SK-N-MC (cell line): Measurements from ENCODE around the gene MYO5A.

ENCODE experiments used
- EZH2 ChIP-seq: fragments of 200-600 bp; sonication (generic); IDR thresholded peaks from one replicate; pipeline ENCODE4 v1.6.1; 2017; ENCODE audit warnings: antibody characterized with exemption
- FOXP2 ChIP-seq: optimal IDR thresholded peaks from 2 replicates; pipeline ENCODE3; 2011; ENCODE audit warnings: mild to moderate bottlenecking, moderate library complexity; ENCODE audit not compliant: insufficient read depth; ENCODE audit errors: extremely low read length, control extremely low read depth
- POLR2AphosphoS5 ChIP-seq: IDR thresholded peaks from 2 replicates; pipeline ENCODE4 v1.6.1; 2012; ENCODE audit warnings: mild to moderate bottlenecking, low read depth, low read length, borderline replicate concordance

DNA sequence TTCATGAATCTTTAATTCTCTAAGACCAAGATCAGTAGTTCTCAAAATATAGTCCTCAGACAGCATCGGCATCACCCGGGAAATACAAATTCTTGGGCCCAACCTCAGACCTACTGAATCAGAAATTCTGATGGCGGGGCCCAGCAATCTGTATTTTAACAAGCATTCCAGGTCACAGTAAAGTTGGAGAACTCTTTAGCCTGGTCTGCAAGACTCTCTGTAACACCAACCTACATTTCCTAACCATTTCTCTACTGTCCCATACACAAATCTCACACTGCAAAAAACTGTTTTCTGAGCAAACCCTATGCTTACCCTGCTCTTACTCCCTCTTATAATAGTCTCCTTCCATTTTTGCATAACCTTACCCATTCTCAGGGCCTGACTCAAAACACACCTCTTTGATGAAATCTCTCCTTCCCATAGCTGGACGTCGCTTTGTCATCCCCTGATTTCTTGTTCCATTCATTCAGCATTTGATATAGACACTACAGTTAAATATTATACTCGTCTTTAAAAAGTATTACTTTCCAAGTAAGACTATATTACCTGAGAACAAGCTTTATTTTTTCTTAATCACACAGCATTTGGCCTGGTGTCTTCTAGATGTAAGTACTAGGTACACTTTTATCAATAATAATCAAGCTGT is 149.8 kb downstream of the MYO5A start:
- TF ChIP-seq POLR2AphosphoS5, result no peak
- TF ChIP-seq EZH2, result no peak
- no peak for TF ChIP-seq FOXP2
